ENCODE data around the gene ANAPC16. TPM values are rescaled to one million over a fixed set of nuclear protein-coding genes. Genes with fewer than 3 reads are reported as not detected.

The ANAPC16 gene
- total RNA-seq, 2 donors from 2014 or later: 139 to 163 TPM

DNA sequence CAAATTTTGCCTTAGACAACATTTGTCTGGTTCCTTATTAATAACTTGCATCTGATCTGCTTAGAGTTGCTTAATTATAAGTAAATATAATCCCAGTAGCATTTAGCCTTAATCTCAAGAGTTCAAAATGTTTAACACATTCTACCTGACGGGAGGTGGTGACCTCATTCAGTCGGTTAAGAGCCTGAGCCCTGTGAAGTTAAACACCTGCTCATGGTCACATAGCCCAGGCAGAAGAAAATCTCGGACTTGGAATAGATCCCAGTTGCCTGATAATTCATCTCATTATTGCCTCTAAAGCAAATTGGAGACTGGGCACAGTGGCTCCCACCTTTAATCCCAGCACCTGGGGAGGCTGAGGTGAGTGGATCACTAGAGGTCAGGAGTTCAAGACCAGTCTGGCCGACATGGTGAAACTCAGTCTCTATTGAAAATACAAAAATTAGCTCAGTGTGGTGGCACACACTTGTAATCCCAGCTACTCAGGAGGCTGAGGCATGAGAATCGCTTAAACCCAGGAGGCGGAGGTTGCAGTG is 18.8 kb downstream of the ANAPC16 start:
- Histone ChIP-seq H3K36me3 (peaks cover 61% of the 10 kb centered on the region), H3K27ac (peak overlapping the region; percentile 7 to 72), H3K4me1 (peaks cover 0 to 20% of the 10 kb centered on the region in 2 donors), H3K9me3 (no peaks in the 10 kb centered on the region), H3K27me3 (no peaks in the 10 kb centered on the region), H3K4me3 (no peak overlapping the region)
- TF ChIP-seq, protein P1, sequence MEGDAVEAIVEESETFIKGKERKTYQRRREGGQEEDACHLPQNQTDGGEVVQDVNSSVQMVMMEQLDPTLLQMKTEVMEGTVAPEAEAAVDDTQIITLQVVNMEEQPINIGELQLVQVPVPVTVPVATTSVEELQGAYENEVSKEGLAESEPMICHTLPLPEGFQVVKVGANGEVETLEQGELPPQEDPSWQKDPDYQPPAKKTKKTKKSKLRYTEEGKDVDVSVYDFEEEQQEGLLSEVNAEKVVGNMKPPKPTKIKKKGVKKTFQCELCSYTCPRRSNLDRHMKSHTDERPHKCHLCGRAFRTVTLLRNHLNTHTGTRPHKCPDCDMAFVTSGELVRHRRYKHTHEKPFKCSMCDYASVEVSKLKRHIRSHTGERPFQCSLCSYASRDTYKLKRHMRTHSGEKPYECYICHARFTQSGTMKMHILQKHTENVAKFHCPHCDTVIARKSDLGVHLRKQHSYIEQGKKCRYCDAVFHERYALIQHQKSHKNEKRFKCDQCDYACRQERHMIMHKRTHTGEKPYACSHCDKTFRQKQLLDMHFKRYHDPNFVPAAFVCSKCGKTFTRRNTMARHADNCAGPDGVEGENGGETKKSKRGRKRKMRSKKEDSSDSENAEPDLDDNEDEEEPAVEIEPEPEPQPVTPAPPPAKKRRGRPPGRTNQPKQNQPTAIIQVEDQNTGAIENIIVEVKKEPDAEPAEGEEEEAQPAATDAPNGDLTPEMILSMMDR (IDR thresholded peaks at IDR 0.05): no peak
- DNase-seq (ENCODE audit: low spot score): no peak

GRCh38 chr10:72235544-72236279 is 19.9 kb downstream of the ANAPC16 start:
- no peak for DNase-seq (ENCODE audit: low spot score)
- Histone ChIP-seq H3K36me3 (peaks cover 54% of the 10 kb centered on the region), H3K4me3 (no peak overlapping the region), H3K27ac (peak overlapping the region; percentile 62 to 72), H3K27me3 (no peaks in the 10 kb centered on the region), H3K9me3 (no peaks in the 10 kb centered on the region), H3K4me1 (peaks cover 0 to 10% of the 10 kb centered on the region in 2 donors)
- TF ChIP-seq, protein P1 (IDR thresholded peaks at IDR 0.05): no peak

- TF ChIP-seq, protein P1 (IDR thresholded peaks at IDR 0.05): no peak
- Histone ChIP-seq H3K9me3 (no peaks in the 10 kb centered on the region), H3K27me3 (no peaks in the 10 kb centered on the region), H3K36me3 (peaks cover 32% of the 10 kb centered on the region), H3K4me3 (no peak overlapping the region), H3K27ac (peak overlapping the region; percentile 51 to 72), H3K4me1 (peaks cover 0 to 35% of the 10 kb centered on the region in 2 donors)
- DNase-seq (ENCODE audit: low spot score): no peak
Measured at GRCh38 chr10:72238392-72239175, 22.8 kb downstream of the ANAPC16 start.

DNA sequence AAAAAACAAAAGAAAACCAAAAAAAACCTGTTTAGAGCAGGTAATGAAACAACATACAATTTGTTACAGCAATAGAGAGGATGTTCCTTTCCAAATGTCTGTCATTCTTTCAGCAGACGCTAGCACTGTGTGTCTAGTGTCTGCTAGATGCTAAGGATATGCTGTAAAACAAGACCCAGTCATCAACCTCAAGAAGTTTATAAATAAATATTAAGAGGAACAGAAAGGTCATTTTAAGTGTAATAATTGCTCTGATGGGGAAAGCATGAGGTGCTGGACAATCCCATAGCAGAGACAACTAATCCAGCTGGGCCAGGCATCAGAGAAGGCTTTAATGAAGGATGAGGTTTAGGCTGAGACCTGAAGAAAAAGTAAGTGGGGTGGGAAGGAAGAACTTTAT is 23.6 kb downstream of the ANAPC16 start:
- TF ChIP-seq, protein P1 (IDR thresholded peaks at IDR 0.05): no peak

GRCh38 chr10:72240371-72240770 is 24.6 kb downstream of the ANAPC16 start:
- no peak for DNase-seq (ENCODE audit: low spot score)
- no peak overlapping the region for H3K27ac ChIP-seq
- peaks cover 14% of the 10 kb centered on the region for H3K36me3 ChIP-seq
- no peaks in the 10 kb centered on the region for H3K27me3 ChIP-seq
- peaks cover 0 to 53% of the 10 kb centered on the region in 2 donors for H3K4me1 ChIP-seq
- TF ChIP-seq, protein P1 (IDR thresholded peaks at IDR 0.05): no peak
- no peaks in the 10 kb centered on the region for H3K9me3 ChIP-seq
- H3K4me3 ChIP-seq: no peak overlapping the region

More for the DNA sequence above, 23.6 kb downstream of the ANAPC16 start:
- H3K9me3 ChIP-seq: no peaks in the 10 kb centered on the region
- DNase-seq (ENCODE audit: low spot score): no peak
- H3K27me3 ChIP-seq: no peaks in the 10 kb centered on the region
- peak overlapping the region in 1 of 2 donors; percentile 72 for H3K27ac ChIP-seq
- no peak overlapping the region for H3K4me3 ChIP-seq
- peaks cover 24% of the 10 kb centered on the region for H3K36me3 ChIP-seq
- H3K4me1 ChIP-seq: peaks cover 0 to 44% of the 10 kb centered on the region in 2 donors

Measured in right atrium auricular region (tissue), 2 donors.